NCI-H128 (cell line): ENCODE results near the gene NEMP1.

Experiments used
- DNase-seq: peaks from one replicate; lab custom pipeline; 2025; ENCODE audit not compliant: unreplicated experiment; lab: John Stamatoyannopoulos, UW

NEMP1 gene

GRCh38 chr12:57107456-57108155 is 29.0 kb upstream of the NEMP1 start:
- no peak for DNase-seq

DNA sequence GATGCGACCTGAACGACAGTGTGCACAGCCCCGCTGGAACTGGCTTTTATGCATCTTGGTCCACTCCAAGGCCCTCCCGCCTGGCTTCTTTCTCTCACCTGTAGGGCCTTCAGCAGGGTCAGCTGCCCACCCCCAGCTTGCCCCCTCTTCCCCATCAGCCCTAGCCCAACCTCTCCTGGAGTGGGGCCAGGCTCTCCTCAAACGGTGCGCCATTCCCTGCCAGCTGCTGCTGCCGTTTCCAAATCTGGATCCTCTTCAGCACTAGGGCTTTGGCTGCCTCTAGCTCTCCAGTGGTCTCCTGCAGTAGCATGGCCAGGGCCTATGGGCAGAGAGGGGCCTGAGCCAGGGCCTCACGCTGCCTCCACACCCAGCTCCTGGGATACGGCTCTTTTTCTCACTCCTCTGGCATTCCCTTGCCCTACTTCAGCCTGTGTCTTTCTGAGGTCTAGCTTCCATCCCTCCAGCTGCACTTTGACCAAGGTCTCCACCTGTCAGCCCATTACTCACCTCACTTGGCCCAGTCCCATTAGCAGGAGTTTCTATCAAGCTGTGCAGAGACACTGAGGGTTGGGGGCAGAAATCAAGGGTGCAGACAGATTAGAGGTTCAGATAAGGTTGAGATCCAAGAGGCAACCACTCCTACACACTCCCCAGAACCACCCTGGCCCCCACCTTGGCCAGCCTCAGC is 27.6 kb upstream of the NEMP1 start:
- no peak for DNase-seq

DNA sequence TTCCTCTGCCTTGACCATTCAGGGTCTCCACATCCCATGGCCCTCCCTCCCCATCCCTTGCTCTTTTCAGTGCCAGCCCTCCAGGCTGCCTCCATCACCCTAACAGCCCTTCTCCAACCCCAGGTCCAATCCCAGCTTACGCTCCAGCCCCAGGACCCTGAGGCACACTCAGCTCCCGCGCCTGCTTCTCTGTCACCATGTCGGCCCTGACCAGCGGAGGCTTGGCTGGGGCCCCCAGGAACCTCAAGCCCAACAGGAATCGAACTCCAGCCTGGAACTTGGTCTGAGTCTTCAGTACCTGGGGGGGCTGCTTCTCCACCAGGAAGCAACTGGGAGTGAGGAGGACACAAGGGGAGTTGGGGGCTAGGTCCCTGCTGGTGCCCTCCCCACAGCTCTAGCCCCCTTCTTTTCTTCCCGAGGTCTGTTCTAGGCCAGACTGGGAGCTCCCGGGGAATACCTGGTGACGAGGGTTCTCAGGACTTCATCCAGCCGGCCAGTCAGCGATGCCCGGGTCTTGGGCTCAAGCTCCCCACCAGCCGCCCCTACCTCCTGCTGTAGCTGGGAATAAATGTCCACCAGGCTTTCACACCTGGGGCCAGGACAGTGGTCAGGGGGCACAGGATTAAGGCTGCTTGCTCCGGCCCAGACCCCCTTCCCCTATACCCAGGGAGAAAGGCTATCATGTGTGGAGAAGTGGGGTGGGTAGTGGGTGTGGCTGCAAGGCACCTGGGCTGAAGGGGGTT is 26.6 kb upstream of the NEMP1 start:
- no peak for DNase-seq

- DNase-seq = no peak
These were observed 25.8 kb upstream of the NEMP1 start for GRCh38 chr12:57104292-57104910.

GRCh38 chr12:57103856-57104255 is 25.3 kb upstream of the NEMP1 start:
- DNase-seq = no peak

DNA sequence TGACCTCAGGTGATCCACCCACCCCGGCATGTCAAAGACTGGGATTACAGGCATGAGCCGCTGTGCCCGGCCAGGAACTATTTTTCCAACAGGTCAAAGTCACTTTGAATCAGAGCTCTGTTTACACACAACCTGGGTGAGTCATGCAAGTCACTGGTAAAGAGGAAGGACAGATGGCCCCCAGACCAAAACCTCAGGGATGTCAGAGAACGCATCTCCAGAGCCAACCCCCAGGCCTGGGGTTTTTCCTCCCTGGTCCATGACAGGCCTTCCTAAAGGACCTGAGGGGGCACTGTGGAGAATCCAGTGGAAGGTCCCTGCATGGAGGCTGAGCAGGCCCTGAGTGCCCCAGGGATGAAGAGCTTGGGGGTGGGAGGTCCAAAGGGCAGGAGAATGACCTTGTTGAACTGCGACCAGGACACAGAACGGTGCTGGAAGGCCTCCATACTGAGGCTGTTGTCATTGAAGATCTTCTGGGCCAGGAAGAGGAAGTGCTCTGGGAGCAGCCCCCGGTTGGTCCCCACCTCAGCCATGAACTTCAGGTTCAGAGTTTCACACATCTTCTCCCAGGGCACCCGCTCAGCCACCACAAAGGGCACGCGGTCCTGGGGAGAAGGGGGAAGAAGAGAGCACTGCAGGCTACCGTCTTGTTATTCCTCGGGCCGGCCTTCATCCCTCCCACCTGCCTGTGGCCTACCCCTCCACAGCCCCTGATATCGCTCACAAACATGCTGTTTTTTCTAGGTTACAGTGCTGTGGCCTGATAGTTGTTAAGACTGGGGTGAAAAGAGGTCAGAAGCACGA is 23.5 kb upstream of the NEMP1 start:
- DNase-seq = no peak

GRCh38 chr12:57099766-57100165 is 21.2 kb upstream of the NEMP1 start:
- no peak for DNase-seq

DNA sequence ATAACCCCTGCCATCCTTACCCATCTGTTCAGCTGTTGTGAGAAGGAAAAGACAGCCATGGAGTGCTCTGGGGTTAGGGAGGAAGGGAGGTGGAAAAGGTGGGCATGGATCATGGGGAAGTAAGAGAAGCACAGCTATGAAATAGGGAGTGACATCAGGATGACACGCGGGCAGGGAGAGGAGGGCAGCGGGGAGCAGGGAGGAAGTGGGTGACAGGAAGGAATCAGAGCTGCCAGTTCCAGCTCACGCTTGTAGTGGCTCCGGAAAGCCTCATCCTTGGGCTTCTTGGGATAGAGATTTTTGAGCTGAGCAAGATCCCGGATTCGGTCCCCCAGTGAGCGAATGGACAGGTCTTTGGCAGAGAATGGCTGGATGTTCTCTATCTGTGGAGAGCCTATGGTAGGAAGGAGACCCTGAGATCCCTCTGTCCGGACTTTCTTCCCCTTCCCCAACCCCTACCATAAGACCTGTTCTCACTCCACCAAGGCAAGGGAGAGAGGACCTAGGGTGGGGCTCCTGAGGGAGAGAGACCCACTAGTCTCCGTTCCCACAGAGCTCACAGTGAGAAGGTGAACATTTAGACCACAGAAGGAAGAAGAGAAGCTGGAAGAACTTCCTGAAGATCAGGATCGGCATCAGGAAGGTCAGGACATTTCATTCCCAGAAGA is 20.6 kb upstream of the NEMP1 start:
- DNase-seq = no peak

DNA sequence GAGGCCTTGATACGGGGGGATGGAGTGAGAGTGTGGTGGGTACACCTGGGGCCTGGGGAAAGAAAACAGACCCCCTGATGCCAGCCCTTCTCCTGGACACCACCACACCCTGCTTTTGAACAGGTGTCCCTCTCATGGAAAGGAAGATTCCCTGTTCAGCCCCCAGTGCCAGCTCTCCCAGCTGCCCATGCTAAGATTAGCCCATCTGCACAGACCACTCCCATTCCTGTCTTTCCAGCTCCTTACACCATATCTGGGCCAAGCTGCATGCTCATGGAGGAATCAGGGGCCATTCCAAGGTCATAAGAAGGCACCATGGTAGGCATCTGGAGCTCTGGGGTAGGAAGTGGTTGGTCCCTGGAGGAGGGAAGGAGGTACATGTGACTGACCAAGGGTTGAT is 20.0 kb upstream of the NEMP1 start:
- DNase-seq = no peak

- DNase-seq = no peak
These were observed 18.9 kb upstream of the NEMP1 start for GRCh38 chr12:57097554-57097835.

DNA sequence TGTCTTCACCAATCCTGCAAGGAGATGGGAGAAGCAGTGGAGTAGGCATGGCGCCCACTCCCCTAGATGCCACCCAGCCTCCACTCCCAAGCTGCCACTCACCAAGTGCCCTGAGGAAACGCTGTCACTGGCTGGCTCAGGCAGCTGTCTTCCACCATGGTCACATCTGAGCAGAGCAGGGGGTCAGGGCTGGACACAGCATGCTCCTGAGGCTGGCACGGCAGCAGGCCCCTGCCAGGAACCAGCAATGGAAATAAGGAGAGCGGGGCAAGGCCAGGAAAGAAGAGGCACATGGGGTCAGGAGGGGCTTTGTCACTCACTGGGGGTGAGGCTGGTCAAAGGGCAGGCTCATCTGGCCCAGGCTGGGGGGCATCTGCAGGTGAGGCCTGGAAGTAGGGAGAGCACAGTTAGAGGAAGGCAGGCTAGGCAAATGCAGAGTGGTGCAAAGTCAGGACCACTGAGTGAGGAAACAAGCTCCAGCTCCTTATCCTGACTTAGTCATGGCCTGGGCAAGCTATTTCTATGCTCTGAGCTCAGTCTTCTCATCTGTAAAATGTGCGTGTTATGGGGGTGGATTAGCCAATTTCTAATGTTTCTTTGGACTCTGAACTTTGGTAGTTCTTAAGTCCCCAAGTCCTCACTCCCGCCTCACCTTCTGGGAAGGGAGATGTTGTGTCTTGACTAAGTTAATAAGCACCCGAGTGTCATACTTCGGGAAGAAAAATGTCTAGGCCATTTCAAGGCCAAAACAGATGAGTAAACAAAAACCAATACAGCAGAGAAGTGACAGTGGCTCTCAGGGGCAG is 18.4 kb upstream of the NEMP1 start:
- DNase-seq = no peak

DNA sequence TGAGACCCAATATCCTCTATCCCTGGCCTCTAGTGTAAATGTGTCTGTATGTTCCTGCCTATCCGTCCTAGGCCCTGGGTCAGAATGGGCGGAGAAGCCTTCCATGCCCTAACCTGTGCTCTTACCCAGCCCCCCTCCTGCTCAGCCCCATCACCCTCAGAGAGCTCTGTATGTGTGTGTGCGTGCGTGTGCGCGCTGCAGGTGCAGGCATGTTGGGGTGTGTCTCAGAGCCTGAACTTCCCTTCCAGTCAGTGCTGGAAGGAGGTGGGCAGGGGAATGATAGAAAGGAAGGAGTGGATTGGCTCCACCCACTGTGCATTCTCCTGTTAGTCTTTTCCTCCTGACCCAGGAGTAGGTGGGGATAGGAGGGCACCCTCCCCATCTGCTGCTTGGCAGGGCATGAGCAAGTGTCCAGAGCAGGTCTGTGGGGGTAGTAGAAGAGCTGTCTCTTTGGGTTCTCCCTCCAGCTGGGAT is 17.5 kb upstream of the NEMP1 start:
- DNase-seq = no peak

DNA sequence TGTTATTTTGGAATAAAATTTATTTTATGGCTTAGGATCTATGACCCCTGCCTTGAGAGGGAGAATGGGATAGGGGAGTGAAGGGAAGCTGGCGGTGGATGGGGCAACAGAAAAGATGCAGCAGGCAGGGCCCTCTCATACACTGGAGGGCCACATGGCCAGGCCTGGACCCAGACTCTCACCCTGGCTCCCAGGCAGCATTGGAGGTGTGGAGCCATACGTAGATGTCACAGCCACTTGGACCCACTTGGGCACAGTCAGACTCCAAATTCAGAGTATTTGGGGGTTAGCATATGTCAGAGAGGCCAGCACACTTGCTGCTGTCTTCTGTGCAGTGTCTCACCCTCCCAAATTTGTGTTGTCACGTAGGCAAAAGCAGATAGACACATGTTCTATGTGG is 16.8 kb upstream of the NEMP1 start:
- DNase-seq = no peak

DNA sequence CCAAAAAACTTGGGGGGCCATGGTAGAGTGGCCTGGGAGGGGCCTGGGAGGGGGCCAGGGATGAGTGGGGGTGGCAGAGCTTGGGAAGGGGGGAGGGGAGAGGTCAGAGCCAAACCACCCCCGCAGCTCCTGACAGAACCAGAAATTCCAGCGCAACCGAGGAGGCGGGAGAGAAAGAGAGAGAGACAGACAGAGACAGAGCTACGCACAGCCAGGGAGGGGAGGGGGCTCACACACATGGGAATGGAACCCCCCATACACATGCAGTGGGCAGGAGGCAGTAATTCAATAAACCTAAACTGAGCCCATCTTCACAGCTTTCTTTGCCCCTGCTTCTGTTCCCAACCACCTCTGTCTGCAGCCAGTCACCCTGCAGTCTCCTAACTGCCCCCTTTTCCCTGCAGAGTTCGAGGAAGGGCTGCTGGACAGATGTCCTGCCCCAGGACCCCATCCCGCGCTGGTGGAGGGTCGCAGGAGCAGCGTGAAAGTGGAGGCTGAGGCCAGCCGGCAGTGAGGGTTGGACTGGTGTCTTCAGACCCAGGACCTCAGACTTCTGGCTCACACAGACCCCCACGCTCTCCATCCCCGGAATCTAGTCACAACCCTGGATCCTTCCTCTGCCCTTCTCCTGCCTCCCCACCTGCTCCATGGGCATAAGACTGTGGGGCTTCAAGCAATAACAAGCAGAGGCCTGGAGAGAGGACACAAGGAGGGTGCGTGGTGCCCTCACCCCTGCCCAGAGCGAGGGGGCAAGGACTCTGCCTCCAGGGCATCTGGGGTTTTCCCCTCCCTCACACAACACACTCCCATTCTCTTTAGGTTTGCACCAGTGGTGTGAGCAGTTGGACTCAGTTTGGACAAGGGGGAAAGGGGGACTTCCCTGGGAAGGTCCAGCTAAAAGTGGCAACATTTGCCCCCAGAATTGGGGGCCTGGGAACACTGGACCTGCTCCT is 15.9 kb upstream of the NEMP1 start:
- no peak for DNase-seq

DNA sequence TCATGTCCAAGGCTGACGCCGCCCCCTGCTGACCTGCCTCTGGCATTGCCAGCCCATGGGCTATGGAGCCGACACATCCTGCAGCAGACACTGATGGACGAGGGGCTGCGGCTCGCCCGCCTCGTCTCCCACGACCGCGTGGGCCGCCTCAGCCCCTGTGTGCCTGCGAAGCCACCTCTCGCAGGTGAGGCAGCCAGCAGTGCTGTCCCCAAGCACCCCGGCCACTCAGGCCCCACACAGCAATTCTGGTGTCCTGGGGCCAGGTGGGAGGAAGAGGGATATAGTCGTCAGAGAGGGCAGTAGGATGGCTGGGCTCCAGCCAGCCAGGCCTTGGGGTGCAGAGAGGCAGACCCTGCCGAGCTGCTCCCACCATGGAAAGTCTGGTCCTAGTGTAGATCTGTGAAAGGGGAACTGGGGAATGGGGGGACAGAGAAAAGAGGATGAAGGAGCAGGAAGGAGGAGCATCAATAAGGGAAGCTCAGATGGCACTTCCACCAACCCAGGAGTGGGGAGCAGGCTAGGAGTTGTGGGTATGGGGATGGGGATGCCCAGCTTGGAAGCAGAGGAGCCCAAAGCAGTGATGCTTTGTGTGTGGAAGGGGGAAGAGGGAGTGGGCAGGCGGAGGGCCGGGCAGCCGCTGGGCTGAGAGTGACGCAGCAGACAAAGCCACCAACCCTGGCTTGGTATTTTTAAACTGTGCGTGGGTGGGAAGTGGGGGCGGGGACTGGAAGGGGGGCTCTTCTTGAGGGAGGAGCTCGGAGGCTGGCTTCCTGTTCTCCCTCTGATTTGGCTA is 15.0 kb upstream of the NEMP1 start:
- no peak for DNase-seq

- no peak for DNase-seq
These were observed 14.4 kb upstream of the NEMP1 start for GRCh38 chr12:57092876-57093414.

DNA sequence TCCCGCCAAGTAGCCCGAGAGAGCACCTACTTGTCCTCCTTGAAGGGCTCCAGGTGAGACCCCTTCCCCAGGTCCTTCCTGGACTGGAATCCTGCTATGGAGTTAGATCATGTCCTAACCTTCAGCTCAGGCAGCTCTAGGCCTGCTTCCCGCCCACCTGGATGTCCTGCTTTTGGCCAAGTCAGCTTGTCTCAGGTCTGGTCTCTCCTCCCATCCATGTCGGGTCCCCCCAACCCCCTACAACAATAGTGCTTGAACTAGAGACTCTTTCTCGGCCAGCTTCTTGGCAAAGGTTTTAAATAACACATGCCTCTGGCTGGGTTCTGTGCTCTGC is 13.9 kb upstream of the NEMP1 start:
- DNase-seq = no peak
